ENCODE data around the gene ZNF302. TPM values are rescaled to one million over a fixed set of nuclear protein-coding genes. Genes with fewer than 3 reads are reported as not detected.
A peak's percentile ranks its signal among the peaks of the same experiment; 100 is the strongest.
"Not testable (repeated sequence)": the region's sequence is repeated elsewhere in the genome, so short reads cannot be mapped to it uniquely, and the experiment has no call there.

Gene ZNF302
- polyA plus RNA-seq (2013, experiment 1 of 2; ENCODE audit: insufficient read length), result 12.6 TPM
- 13.8 TPM for polyA plus RNA-seq (2013, experiment 2 of 2; ENCODE audit: insufficient read length)

DNA sequence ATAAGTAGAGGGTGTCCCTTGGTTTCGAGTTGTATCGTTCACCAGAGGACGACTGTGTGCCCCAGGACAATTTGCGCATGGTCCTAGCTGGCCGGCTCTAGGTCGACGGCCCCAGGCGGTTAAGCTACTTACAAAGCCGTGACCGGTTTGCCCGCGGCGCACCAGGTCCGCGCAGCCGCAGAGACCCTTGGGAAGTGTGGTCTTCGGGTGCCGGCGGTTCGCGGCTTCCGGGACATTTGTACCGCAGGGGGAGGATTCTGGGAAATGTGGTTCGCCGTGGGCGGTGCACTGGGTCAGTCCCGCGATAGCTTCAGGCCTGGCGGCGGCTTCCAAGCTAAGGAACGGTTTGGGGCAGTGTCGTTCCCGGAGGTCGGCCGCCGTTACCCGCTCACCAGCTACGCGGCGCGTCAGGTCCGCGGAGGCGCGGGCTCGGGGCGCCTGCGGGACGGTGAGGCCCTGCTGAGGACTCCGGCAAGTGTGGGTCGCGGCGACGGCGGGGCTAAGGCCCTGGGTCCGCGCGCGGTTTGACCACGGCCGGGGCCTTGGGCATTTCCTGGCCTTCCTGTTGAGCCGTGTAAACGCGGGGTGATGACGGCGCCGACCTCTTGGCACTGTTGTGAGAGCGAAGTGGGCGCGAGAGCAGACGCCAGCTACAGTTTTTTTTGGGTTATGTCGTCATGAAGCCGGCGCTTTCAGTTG lies at the start of gene ZNF302:
Gene ZNF302, plus strand, starts transcription at position 293 of the 699 bp plus-strand sequence. CDS start 1,127 bp downstream, outside the sequence.
- peak; percentile 98 for DNase-seq

DNA sequence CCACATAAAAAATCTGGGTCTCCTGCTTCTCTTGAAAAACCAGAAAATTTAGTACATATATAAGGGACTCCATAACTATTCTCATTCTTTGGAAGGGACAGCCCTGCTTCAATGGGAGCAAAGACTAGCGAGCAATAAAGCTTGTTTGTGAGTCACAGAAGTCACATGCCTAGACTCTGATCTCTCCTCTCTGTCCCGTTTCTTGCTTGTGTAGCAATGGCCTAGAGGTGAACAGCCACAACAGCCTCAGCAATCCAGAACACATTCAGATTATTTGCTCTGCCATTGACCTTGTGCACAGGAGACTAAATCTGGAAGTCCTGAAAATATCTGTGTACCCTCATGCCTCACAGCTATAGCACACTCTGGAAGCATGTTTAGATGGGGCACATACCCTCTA lies 43.7 kb upstream of the ZNF302 start:
- no peak for DNase-seq

- DNase-seq, result peak; percentile 70
These were observed 37.9 kb upstream of the ZNF302 start for GRCh38 chr19:34639491-34640085.

- no peak for DNase-seq
These were observed 35.2 kb upstream of the ZNF302 start for GRCh38 chr19:34642241-34642640.

DNA sequence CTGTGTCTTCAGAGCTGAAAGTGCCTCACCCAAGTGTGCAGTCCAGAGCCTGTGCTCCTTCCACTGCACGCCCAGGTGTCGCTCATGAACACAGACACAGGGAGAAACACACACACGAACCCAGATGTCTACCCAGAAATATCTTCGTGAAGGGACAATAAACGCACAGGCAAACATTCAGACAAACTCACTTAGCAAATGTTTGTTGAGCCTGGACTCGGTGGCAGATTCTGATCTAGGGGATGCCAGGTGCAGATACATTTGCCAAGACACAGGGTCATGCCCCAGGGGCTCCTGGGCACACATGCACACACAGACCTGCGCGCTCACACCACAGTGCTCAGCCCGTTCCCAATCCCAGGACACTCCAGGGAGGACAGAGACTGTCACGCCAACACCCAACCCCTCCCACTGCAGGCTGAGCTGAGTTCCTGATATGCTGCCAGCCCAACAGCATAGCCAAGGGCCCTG lies 32.5 kb upstream of the ZNF302 start:
- DNase-seq, result no peak

- DNase-seq, result no peak
These were observed 31.9 kb upstream of the ZNF302 start for GRCh38 chr19:34645551-34645950.

DNA sequence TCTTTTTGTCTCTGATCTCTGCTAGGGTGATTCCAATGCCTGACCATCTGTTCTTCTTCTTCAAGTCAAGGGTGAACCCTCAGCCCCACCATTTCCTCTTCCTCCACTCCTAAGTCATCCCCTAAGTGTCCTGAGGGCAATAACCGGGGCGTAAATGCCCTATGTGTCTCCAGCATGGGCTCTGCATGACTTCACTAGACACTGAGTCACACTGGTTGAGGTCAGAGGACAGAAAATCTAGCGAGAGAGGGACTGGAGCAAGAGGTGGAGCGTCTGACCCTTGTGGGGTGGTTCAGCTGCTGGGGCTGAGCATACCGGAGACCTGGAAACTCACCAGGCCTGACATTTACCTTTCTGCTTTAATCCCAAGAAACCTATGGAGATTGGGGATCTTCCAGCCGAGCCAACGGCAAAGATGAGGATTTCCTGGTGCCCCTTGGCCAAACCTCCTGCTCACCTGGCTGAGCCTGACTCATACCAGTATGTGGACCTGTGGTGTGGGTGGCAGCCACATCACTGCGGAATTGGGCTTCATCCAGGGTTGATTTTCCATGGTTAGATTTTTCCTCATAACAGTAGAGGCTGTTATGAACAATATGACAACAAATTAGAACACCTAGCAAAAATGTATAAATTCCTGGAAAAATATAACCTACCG lies 27.5 kb upstream of the ZNF302 start:
- DNase-seq, result no peak

DNA sequence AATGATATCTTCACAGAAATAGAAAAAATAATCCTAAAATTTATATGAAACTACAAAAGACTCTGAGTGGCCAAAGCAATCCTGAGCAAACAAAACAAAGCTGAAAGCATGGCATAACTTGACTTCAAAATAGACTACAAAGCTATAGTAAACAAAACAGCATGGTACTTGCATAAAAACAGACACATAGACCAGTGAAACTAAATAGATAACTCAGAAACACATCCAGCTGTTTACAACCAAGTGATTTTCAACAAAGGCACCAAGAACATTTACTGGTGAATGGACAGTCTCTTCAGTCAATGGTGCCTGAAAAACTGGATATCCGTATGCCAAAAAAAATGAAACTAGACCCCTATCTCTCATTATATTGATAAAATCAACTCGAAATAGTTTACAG lies 25.7 kb upstream of the ZNF302 start:
- no peak for DNase-seq

DNA sequence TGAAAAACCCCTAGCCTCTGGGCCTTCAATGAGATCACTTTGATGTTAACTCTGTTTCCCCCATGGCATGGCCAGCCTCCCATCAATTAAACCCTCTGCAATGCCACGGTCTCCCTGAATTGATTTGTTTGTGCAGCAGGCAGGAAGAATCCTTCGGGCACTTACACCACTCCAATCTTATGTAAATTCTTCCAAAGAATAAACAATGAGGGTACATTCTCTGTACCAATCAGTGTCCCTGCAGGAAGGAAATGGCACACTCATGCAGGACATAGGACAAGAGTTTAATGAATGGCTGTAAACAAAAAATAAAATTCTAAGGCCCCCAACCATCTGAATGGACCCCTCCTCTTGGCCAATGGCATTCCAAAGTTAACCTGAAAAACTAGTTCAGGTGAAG lies 22.7 kb upstream of the ZNF302 start:
- DNase-seq, result no peak

DNA sequence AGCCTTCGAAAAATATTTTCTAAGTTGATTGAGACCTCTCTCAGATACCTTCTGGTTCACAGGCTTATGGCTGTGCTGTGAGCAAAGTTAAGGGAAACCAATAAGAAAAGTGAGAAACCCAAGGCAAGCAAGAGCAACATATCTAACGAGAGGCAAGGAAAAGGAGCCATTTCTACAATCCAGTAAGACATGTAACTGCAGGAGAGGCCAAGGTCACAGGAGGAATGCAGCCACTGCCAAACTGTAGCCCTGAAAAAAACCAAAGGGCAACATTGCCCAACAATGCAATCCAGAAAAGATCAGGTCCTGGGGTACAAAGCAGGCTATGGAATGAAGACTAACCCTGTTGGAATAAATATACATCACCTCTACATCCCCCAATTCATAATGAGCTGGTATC lies 21.8 kb upstream of the ZNF302 start:
- DNase-seq, result no peak

GRCh38 chr19:34661357-34661756 lies 16.1 kb upstream of the ZNF302 start:
- DNase-seq, result no peak

DNA sequence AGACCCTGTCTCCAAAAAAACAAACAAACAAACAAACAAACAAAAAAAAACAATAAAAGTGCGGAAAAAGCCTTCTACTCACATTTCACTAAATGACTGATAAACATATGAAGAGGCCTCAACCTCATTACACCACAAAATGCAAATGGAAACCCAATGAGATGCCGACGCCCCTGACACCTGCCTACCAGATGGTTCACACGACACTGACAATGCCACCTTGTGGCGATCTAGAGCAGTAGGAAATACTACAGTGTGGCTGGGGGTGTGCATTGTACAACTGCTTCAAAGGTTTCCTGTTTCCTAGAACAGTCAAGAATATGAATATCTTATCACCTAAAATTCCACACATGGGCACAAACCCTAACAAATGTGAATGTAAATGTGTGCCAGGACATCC lies 14.6 kb upstream of the ZNF302 start:
- no peak for DNase-seq

DNA sequence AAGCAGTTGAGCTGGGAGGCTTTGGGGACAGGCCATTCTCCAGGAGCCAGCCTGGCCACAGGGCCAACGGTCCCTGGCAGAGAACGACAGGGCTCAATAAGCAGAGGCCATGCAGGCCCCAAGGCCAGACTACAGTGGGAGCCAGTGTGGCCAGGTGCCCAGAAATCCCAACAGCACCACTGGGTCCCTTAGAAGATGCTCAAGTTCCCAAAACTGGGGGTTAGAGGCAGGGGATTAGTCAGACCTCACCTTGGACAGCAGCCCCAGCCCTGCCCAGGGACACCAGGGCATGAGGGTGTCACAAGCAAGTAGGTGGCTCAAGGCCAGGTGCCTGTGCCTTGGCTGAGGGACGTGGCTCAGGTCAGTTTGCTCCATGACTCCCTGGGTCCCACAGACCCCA lies 13.3 kb upstream of the ZNF302 start:
- DNase-seq, result no peak

- DNase-seq, result no peak
These were observed 12.6 kb upstream of the ZNF302 start for GRCh38 chr19:34664870-34665269.

DNA sequence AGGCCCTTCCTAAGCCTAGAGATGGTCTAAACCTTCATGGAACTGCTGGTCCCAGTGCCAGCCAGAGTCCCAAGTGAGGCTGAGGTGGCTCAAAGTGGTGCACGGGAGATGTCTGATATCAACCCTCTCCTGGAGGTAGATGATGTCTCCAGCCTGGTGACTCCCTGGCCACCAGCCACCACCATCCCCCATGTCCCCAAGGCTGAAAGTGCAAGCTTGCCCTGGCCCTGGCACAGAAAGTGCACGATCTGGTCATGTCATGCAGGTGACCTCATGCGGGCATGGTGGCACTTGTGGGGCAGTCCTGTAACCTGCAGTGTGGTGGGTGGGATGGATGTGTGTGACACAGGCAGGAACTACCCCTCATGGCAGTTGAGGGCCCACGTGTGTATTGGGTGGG lies 12.2 kb upstream of the ZNF302 start:
- DNase-seq, result not testable (repeated sequence)

DNA sequence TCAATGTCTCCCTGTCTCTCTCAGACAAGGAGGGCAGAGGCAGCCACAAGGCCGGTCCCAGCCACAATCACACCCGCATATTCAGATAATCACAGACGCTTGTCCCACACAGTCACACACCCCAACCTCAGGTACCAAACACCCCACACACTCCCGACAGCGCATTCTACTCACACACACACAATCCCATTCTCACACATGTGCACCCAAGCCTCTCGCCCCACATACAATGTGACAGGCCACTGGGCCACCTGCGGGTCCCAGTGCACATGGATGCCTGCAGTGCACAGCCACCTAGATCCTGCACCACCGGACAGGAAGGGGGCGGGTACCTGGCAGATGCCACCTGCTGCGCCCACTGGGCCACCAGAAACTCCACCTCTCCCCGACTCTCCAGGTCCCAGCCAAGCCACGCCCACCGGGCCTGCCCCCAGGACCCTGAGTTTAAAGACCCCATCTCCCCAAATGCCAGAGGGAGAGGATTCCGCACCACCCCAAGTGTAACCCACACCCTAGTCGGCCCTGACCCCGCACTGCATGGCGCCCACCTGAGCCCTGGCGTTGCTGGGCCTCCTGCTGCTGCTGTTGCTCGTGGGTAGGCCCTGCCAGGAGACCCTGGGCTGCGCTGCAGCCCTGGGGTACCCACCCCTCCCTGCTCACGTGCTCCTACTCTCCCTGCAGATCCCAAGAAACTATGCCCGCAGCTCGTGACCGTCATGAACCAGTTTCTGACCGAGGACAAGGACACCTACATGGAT lies 11.1 kb upstream of the ZNF302 start:
- DNase-seq, result no peak

DNA sequence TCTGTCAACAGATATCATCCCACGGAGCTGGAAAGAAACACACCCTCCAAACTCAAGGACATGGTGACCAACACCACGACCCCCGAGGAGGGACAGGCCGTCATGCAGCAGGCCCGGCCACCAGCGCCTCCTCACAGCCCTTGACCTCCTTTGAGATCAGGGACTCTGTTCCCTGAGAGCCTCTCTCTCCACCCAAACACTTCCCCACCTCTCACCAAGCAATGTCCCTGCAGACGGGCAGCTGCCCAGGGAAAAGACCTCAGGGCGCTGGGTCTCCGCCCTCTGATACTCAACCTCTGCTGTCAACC lies 10.6 kb upstream of the ZNF302 start:
- no peak for DNase-seq

DNA sequence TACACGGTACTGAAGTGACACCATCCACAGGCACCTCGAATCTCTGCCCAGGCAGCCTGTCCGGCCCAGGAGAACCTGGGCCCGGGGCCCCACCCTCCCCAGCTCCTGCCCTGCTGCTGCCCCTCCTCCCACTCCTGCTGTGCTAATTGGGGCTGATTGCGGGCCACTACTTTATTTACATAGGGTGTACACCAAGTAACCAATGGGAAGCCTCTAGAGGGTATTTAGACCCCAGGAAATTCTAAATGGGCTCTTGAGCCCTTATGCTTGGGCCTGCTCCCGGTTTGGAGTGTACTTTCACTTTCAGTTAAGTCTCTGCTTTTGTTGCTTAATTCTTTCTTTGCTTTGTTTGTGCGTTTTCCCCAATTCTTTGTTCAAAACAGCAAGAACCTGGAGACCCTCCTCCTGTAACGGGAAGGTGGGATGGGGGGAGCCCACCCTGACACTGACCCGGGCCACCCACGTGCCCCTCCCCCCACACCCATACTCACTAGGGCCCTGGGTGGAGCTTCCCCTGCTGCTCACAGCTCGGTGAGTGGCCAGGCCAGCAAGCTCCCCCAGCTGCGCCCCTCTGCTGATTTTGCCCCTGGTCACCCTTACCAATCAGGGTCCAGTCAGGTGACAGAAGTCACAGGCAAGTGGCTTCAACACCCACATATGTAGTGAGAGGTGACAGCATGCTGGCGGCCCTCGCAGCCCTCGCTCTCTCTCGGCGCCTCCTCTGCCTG lies 10.0 kb upstream of the ZNF302 start:
- DNase-seq, result peak; percentile 4

DNA sequence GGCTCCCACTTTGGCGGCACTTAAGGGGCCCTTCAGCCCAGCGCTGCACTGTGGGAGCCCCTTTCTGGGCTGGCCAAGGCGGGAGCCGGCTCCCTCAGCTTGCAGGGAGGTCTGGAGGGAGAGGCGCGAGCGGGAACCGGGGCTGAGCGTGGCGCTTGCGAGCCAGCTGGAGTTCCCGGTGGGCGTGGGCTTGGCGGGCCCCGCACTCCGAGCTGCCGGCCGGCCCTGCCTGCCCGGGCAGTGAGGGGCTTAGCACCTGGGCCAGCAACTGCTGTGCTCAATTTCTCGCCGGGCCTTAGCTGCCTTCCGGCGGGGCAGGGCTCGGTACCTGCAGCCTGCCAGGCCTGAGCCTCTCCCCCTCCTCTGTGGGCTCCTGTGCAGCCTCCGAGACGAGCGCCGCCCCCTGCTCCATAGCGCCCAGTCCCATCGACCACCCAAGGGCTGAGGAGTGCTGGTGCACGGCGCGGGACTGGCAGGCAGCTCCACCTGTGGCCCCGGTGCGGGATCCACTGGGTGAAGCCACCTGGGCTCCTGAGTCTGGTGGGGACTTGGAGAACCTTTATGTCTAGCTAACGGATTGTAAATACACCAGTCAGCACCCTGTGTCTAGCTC lies 9.3 kb upstream of the ZNF302 start:
- not testable (repeated sequence) for DNase-seq

GRCh38 chr19:34668690-34669089 lies 8.8 kb upstream of the ZNF302 start:
- DNase-seq, result not testable (repeated sequence)

- no peak for DNase-seq
These were observed 8.2 kb upstream of the ZNF302 start for GRCh38 chr19:34669305-34669704.

- no peak for DNase-seq
These were observed 5.5 kb upstream of the ZNF302 start for GRCh38 chr19:34671972-34672371.
